DMS153 (cell line): ENCODE data around the gene SOX11.
"Not testable (repeated sequence)": the region's sequence is repeated elsewhere in the genome, so short reads cannot be mapped to it uniquely, and the experiment has no call there.

Experiments
- DNase-seq: peaks from one replicate; lab custom pipeline; 2025; lab: John Stamatoyannopoulos, UW

Gene SOX11

DNA sequence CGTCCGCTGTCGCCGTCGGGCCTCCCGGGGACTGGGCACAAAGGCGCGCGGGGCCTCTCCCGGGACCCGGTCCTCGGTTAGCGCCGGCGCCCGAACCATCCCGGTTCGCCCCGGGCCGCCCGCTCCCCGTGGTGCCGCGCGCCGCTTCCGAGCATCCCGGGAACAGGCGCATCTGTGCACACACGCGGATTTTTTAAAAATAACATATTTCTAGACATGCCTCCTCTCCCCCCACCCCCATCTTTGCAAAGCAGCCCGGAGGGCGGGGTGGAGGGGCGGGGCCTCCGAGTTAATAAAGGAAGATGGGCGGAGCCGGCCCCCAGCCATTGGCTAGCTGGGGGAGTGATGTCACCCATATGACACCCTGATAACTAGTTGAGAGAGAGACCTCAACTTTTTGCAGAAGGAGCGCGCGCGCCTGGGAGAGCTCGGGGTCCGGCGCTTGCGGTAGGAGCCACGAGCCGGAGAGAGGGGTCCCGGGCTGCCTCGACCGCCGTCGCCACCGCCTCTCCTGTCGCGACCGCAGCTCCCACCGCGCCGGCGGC is at the start of gene SOX11:
TSS of gene SOX11 (plus strand) at position 400 of the 545 bp plus-strand sequence. CDS start 338 bp downstream, outside the sequence.
- peak; percentile 83 for DNase-seq

DNA sequence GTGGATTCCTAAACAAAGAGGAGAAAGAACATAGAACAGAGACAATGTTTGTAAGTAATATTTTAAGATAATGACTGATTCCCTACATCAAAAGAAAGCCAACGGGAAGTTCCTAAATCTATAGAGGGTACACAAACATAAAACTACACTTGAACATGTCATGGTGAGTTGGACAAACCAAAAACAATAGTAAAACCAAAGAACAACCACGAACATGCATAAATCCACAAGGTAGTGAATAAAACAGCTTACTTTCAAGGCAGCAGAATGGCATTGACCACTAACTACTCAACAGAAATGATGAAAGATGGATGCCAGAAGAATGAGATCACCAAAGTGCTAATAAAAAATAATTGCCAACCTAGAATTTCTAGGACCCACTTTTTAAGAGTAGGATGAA is 39.5 kb upstream of the SOX11 start:
- not testable (repeated sequence) for DNase-seq

DNA sequence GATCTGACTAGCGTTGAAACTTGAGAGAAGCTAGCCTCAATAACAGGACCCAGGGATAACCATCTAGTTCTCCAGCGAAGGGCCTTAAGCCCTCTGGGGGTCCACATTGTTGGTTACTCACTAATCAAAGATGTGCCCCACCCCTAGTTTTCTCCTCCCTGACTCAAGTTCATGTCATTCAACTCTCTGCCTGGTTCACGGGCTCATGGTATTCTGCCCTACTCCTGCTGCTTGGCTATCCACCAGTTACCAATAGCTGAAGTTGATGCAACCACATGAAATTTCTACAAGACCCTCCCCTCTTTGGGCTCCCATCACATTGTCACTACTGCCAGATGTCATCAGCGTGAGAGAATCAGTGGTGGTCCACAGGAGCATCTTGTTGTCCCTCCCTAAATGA is 38.4 kb upstream of the SOX11 start:
- not testable (repeated sequence) for DNase-seq

DNA sequence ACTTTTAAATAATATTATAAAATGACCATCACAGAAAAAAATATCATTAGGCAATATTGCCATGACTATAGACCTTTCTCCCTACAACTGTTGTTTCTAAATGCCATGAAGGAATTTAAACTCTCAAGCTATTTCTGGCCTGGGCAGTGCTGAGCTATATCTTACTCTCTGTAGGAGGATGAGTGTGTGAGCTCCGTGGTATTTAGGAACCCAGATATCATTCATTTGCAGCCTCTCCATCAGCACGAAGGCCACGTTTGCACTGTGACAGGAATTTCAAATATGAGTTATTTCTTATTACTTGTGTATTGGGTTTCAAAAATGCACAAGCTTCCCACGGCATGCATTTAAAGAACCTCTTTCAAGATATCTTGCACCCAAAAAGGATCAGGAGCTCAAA is 35.0 kb upstream of the SOX11 start:
- DNase-seq, result no peak

DNA sequence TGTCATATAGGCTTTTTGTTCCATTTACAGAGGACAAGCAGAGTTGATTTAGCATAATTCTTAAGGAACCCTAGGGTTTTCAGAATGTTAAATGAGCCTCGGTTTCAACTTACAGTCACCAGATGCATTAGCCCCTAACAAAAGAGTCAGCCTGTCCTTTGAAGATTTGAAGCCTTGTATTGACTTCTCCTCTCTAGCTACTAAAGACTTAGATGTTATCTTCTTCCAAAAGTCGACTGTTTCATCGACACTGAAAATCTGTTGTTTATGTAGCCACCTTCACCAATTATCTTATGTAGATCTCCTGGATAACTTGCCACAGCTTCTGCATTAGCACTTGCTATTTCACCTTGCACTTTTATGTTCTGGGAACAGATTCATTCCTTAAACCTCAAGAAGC is 31.6 kb upstream of the SOX11 start:
- DNase-seq, result no peak

DNA sequence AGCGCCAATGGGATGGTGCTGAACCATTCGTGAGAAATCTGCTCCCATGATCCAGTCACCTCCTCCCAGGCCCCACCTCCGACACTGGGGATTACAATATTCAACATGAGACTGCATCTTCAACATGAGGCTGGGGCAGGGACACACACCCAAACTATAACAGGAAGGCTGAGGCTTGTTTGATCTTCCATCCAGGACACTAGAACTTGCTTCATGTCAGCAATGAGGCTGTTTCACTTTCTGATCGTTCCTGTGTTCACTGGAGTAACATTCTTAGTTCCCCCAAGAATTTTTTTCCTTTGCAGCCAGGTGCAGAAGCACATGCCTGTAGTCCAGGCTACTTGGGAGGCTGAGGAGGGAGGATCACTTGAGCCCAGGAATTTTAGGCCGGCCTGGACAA is 30.8 kb upstream of the SOX11 start:
- no peak for DNase-seq

DNA sequence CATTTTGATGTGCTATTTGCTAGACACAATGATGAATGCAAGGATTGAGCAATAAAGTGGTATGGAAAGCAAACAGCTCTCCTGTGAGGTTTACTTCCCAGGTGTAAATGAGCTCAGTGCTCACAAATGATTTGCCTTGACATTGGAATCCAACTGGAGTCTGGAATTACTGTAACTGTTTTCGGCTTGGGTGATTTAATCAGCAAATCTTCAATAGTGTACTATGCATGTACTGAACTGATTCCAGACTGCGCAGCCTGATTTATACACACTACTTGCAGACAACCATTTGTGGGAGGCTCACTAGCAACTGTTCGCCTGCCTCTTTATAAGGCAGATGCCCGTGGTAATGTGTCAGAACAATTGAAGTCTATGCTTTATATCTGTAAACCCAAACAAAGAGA is 27.9 kb upstream of the SOX11 start:
- peak; percentile 65 for DNase-seq

DNA sequence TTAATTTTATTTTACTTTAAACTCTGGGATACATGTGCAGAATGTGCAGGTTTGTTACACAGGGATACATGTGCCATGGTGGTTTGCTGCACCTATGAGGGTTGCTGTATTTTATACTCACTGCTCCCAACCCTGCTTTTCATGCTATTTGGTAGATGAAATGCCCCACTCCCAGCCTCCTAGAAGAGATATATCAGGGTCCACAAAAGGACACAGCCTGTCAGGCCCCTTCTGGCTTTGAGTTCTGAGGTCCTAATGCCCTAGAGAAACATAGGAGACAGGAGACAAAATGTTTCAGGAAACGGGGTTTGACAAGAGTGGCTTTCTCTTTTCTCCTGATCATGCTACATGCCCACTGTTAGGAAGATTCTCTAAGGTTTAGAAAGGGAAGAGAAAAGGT is 27.1 kb upstream of the SOX11 start:
- DNase-seq, result no peak

DNA sequence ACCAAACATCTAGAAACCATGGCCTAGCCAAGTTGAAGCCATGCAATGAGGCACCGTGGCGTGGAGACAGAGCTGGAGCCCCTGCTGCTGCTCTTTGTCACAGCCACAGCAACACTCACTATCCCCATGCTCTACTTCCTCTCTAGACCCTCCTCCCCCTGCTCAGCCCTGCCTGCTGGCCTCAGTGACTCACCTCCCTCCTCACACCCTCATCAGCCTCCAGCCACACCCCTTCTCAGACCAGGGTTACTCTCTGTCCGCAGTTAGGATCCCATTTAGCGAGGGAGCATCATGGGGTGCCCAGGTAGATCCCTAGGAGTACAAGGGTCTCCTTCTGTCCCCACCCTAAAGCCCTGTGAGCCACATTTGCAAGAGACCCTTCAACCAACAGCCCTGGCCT is 25.4 kb upstream of the SOX11 start:
- DNase-seq, result no peak

DNA sequence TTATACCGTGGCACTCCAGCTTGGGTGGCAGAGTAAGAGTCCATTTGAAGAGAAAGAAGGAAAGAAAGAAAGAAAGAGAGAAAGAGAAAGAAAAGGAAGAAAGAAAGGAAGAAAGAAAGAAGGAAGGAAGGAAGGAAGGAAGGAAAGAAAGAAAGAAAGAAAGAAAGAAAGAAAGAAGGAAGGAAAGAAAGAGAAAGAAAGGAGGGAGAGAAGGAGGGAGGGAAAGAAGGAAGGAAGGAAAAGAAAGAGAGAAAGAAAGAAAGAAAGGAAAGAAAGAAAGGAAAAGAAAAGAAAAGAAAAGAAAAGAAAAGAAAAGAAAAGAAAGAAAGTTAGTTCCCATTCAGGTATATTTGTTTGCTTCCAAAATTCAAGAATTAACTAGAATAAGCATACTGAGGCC is 24.5 kb upstream of the SOX11 start:
- not testable (repeated sequence) for DNase-seq

DNA sequence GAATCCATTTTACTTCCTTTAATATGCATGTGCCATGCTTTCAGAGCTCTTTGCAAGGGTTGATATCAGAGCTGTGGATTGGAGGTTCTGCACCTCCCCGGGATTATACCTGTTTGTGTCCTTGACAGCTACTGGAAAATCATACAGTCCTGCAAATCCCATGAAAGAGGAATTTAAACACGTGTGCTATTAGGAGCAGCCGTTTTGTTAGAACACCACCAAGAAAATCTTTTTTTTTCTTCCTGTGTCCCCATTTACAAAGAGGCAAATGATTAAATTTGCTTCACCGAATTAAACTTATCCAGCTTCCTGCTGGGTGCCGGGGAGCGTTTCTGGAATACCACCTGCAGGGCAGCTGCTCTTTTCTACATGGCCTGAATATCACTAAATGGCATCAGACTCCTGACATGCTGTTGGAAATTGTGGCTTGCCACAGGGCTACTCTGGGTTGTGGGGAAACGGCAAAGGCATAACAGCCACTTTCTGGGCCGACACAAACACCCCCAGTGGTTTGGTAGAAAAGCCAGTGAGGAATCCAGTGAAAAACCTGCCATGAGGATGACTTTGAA is 23.4 kb upstream of the SOX11 start:
- DNase-seq, result no peak

DNA sequence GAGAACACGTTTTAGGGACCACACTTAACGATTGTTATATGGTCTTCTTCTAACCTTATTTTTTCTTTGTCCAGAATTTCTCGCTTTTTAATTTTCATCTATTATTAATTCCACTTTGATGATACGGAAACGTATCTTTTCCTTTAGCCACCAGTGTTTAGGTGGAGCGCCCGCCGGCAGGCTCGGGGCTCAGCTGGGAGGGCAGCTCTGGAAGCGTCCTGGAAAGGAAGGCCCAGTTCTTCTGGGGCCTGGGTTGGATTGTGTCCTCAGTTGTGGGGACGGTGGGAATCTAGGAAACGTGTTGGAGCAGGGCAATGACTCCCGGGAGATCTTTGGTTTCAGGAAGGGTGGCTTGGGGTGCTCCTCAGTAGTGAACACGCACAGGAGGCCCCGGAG is 19.4 kb upstream of the SOX11 start:
- no peak for DNase-seq

DNA sequence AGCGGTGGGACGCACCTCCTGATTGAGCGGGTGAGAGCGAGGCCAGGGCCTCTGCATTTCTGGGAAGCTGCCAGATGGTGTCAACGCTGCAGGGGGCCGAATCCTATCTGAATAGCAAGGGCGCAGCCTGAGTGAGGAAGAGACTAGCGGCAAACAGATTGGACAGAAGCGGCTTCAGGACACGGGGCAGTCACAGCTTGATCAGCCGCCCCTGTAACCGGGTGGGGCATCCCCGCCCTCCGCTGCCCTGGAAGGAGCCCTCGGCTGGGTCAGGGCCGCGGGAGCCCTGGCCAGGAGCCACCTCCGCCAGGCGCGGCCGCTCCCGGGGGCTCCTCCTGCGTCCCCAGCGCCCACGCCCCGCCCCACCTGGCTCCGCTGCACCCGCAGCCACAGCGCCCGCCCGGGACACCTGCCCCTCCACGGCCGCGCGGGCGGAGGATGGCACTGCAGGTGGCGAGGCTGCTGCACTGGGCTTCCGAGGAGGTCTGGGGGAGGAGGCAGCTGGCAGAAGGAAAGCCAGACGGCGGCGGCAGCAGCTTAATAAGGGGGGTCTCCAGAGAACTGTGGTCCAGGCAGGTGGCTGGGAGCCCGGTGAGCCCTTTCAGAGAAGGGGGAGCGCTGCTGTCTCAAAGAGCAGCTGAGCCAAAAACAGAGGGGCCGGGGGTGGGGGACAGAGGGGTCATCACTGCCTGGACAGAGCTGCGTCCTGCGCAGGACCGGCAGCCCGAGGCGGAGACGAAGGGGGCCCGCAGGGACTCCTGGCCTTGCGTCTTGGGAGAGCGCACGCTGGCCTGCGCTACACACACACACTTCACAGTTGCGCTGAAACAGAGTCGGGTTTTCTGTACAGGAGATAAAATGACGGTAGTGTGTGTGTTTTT is 18.8 kb upstream of the SOX11 start:
- peak; percentile 15 for DNase-seq

DNA sequence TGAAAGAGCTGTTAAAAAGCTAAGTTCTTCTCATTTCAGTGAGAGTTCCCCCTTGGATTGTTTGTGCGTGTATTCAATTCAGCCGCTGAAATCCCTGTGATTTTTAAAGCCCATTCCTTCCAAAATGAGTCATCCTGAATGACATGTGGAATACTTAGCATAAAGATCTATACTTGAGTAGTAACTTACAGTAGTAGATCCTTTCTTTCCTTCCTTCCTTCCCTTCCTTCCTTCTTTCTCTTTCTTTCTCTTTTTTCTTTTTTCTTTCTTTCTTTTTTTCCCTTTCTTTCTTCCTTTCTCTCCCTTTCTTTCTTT is 18.2 kb upstream of the SOX11 start:
- DNase-seq, result no peak

DNA sequence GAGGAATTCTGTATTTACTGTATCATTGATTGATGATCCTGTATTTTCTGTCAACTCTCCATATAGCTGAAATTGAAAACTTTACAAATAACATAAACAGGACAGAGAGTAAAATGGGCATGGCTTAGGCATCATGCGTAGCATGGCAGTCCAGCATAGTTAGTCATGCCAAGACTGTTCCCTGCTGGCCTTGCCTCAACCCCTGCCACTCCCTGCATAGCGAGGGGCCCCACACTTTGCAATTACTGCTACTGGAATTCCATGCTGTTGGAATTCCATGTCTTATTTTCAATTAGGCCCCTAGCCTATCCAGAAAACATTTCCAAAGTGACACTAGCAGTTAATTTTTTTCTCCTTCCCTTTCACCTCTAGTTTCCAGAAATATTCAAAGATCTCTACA is 15.1 kb upstream of the SOX11 start:
- DNase-seq, result no peak

DNA sequence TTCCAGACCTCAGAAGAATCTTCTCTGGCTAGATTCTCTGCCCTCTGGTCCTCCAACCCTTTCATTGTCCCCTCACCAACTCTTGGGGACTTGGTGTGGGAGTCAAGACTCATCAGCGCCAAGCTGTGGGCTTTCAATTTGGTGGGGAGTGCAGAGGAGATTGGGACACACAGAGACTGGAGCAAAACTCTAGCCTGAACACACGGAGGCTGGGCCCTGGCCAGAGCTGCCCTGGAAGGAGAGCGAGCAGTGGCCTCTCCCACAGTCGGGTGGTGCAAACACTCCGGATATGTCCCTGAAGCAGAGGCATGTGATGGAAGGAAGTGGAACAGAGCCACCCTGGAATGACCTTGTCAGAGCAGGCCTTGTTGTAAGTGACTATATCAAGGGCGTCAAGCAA is 8.7 kb upstream of the SOX11 start:
- no peak for DNase-seq

DNA sequence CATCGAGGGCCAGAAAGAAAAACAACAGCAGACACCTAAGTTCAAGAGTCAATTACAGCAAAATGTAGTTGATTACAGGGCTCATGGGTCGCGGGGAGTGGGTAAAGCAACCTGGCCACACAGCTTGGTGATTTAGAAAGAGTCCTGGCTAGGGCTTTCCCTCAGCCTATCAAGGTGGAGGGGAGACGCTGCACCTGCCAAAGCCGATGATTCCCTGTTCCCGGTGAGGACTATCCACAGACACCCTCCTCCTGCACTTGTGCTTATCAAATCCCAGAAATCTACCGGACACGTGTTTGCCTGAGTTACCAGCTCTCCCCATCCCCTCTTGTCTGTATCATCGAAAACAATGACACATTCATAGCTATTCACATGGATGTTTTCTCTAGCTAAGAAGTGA is 7.0 kb upstream of the SOX11 start:
- no peak for DNase-seq

DNA sequence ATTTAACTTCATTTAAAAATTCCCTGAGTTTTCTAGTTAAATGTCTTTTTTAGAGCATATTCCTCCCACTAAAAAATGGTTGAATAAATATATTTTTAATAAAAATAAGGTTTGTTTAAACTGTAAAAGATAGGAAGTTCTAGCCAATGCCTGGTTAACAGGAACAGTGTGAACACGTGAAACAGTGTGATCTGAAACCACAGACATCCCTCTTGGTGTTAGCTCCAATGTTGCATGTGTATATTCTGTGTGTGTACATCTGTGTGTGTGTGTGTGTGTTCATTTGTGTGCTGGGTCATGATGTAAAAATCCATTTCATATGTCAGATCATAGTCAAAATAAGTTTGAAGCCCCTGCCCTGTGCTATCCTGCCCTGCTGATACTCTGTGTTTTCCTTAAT is 6.1 kb upstream of the SOX11 start:
- no peak for DNase-seq

DNA sequence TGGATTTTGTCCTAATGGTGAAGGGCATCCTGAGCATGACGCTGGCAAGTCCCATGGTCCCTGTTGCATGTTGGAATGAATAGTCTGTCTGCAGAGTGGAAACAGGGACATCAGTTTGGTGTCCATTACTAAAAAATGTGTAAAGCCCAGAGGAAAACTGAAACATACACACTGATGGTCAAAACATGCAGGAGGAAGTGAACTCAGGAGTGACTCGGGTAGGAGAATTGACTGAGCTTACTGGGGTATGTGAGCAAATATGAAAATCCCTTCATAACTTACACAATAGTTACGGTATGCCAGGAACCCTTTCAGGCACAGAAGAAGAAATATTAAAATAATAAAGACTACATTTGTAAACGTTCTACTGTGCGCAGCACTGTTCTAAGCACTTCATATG is 5.6 kb upstream of the SOX11 start:
- DNase-seq, result no peak

DNA sequence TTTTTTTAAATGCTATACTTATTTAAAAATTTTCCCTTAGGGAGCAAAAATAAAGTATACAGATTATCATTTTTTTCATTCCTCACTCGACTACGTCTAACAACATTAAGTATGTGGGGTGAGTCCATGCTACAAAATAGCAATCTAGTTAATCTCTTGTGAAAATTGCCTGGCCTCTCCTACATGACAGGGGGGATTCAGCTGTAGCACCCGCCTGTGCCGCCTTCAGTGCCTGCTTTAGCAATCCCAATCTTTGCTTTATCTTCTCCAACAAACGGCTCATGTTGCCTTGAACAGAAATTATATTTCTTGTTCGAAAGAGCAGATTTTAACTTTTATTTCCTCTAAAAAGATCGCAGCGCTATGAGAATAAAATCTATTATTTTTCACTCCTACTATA is 2.4 kb upstream of the SOX11 start:
- DNase-seq, result no peak

DNA sequence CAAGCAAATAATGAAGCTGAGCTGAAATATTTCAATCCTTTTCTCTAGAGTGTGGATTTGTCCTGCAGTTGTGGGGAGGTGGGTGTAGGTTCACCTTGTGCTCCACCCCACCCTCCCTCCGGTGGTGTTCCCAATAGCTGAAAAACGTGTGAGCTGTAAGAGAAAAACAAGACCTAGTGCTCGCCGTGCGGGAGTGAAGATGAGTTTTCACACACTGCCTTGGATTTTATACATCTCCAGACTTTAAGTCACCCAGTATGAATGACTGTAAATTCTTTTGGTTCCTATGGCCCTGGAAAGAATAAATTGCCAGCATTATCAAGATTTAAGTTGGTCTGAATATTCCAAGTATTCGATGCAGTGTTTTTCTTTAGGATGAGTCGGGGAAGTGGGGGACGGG is 1.9 kb upstream of the SOX11 start:
- DNase-seq, result no peak

DNA sequence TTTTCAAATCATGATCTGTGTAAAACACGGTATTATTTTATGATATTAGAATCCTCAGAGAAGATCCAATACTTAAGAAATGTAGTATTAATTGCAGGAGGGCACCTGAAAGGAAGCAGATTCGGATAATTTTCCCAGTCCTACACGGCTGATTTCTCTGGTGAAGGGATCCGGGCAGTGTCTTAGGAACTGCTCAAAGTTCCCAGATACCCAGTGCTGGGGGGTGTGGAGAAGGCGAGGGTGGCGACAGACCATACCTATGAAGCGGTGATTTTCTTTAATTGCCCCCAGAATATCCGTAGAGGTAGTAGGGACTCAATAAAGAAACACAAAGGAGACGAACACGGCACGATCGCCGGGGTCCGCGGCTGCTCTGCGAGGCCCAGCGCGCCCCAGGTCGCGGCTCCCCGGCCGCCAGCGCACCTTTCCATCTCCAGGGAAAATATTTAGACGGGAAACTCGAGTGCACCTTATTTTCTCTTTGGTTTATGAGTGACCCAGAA is 1.4 kb upstream of the SOX11 start:
- no peak for DNase-seq

DNA sequence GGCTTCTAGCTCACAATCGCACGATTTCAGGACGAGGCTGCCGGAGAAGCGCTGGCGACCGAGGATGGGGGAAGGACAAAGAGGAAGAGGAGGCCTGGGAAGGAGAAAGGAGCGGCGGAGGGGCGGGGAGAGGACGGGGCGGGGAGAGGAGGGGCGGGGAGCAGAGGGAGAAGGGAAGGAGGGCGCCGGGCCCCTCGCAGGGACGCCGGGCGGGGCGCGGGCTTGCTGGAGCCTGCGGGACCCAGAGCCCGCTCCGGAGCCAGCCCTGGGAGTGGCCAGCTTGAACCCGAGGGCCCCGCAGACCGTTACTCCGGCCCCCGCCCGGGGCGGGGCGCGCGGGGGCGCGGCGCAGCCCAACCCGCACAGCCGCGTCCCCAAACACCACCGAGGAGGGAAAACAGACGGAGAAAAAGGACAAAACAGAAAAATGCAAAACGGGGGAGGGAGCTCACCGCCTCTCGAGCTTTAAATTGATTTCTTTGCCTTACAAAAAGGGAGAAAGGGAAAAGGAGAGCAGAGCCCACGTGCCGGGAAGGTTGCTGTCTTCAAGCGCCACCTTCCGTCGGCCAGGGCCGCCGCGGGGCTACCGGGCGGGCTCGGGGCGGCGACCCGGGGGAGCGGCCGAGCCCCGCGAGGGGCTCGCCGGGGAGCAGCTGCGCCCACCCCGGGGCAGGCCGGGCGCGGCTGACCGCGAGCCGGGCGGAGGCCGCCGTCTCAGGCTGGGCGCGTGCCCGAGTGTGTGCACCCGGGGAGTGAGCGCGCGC is 781 bp upstream of the SOX11 start:
- DNase-seq, result peak; percentile 60
